ENCODE data around the gene TOMM20L.
"Not testable (repeated sequence)": the region's sequence is repeated elsewhere in the genome, so short reads cannot be mapped to it uniquely, and the experiment has no call there.

TOMM20L gene

DNA sequence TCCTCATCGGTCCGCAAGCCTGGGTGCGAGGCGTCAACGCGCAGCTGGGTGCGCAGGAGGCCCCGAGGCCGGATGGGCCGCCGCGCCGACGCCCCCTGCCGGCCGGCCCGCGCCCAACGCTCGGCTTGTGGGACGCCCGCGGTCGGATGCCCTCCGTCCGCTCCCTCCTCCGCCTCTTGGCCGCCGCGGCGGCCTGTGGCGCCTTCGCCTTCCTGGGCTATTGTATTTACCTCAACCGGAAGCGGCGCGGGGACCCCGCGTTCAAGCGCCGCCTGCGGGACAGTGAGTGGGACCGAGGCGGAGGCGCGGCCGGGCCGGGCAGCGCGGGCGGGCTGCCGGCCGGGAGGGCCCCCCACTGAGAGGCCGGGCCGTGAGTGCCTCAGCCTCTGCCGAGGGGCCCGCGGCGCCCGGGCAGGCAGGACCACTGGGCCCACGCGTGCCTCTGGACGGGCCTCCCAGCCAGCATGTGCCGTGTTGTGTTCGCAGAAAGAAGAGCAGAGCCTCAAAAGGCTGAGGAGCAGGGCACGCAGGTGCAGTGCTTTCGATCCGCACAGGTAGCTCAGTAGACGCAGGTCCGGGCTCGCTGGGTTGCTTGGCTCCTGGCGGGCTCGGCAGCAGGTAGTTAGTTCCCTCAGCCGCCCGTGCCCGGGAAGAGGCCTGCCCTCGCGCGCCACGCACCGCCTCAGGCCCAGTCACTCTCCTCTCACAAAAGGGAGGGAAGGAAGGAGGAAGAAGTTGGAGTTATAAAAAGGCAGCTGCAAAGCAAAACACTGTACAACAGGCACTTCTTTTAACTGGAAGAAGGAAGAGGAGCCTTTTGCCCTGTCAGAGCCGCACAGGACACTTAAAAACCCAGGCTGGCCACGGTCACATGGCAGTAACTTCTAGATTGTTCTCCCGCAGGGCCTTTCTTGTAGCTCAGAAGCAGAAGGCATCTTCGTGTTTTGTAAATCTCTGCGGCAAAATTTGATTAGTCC, at the start of gene TOMM20L:
Gene TOMM20L (plus strand): TSS at position 119 of the 977 bp plus-strand sequence. CDS start 28 bp downstream, at position 147.
- DNase-seq (ENCODE audit: insufficient read length, low spot score) (peak; percentile 93), FAIRE-seq (peak; percentile 98)

GRCh38 chr14:58353516-58354299, 42.0 kb upstream of the TOMM20L start:
- FAIRE-seq = no peak
- no peak for DNase-seq (ENCODE audit: insufficient read length, low spot score)

DNA sequence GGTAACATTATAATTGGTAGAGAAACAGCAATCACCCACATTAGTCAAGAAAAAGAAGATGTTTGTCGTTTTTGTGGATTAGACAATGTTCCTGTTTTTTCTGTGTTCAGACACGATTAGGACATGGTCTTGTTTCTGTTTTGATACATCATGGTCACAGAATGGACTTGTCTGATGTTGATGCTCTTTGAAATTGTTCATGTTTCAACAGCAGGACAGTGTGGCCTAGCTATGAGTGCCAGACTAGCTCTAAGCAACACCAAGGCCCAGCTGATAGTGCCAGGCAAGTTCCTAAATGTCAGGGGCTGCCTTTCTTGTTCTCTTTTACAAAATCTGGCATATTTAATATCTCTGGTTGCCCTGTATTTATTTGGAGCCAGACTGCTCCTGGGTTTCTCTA, 40.9 kb upstream of the TOMM20L start:
- DNase-seq (ENCODE audit: insufficient read length, low spot score) (no peak), FAIRE-seq (peak; percentile 93)

GRCh38 chr14:58356268-58356667, 39.5 kb upstream of the TOMM20L start:
- DNase-seq (ENCODE audit: insufficient read length, low spot score) (no peak), FAIRE-seq (no peak)

DNA sequence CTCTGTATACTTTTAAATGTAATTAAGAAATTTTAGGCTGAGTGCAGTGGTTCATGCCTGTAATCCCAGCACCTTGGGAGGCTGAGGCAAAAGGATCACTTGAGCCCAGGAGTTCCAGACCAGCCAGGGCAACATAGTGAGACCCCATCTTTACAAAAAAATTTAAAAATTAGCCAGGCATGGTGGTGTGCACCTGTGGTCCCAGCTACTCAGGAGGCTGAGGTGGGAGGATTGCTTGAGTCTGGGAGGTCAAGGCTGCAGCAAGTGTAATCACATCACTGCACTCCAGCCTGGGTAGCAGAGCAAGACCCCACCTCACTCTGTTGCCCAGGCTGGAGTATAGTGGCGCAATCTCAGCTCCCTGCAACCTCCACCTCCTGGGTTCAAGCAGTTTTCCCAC, 33.5 kb upstream of the TOMM20L start:
- not testable (repeated sequence) for FAIRE-seq; DNase-seq (ENCODE audit: insufficient read length, low spot score)

DNA sequence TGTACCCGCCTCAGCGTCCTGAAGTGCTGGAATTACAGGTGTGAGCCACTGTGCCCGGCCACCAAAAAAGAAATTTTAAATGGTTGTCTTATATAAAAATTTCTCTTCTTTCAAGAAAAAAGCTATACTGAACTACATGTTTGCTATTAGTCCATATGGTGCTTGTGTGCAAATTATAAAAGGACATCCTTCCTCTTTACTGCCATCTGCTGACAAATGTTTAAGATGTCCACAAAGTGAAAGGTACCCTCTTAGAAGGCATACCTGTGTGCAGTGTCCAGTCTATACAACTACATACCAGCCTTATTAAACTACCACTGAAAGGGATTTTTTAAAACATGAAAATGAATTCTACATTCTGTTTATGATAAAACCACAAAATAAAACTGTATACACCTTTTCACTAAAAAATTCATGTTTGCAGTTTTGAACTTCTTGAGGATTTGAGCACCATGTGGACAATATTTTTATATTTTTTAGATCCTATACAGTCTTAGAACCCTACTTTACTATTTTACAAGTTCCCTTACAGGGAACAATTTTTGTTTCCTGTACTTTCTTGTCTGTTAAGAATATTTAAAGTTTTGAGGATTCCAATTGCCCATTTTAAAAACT, 32.8 kb upstream of the TOMM20L start:
- FAIRE-seq = peak; percentile 98

GRCh38 chr14:58364316-58364715, 31.4 kb upstream of the TOMM20L start:
- no peak for DNase-seq (ENCODE audit: insufficient read length, low spot score)
- peak; percentile 28 for FAIRE-seq

More for the DNA sequence above, 32.8 kb upstream of the TOMM20L start:
- DNase-seq (ENCODE audit: insufficient read length, low spot score) = peak; percentile 74

- FAIRE-seq = no peak
- no peak for DNase-seq (ENCODE audit: insufficient read length, low spot score)
Observed at GRCh38 chr14:58367296-58367695, 28.4 kb upstream of the TOMM20L start.

- FAIRE-seq (no peak), DNase-seq (ENCODE audit: insufficient read length, low spot score) (no peak)
Observed at GRCh38 chr14:58368956-58369355, 26.8 kb upstream of the TOMM20L start.

DNA sequence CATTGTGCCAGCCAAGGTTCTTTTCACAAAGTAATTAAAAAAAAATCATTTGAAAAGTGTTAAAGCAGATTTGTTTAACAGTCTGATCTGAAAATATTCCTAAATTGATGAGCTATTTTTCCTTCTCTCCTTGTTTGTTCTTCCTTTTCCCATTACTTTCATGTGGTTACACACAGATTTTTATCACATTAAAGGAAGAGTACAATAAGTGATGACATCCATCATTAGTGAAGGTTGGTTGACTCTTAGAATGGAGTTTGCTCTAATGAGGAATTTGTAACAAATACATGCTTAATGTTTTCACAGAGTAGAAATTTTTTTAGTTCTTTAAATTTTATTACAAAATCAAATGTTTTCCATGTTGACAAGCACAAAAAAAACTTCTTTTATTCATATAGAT, 18.9 kb upstream of the TOMM20L start:
- FAIRE-seq = peak; percentile 4

DNA sequence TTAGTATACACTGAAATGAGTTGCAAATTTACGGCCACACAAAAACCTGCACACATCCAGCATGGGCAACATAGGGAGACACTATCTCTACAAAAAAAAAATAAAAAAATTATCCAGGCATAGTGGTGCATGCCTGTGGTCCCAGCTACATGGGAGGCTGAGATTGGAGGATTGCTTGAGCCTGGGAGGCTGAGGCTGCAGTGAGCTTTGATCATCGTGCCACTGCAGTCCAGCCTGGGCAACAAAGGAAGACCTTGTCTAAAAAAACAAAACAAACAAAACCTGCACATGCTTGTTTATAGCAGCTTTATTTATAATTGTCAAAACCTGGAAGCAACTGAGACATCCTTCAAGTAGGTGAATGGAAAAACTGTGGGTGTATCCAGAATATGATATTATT, 4.9 kb upstream of the TOMM20L start:
- no peak for DNase-seq (ENCODE audit: insufficient read length, low spot score)
- no peak for FAIRE-seq

More for the DNA sequence above, 18.9 kb upstream of the TOMM20L start:
- DNase-seq (ENCODE audit: insufficient read length, low spot score) = no peak

DNA sequence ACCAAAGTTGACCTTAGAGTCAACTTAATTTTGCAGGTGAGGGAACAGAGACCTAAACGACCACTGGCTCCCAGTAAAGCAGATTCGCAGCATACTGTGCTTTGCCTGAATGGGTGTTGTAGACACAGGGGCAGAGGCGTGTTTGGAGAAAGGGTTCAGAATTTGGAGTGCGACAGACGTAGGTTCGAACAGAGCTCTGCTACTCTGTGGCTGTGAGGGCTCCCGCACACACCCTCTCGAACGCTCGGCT, 243 bp upstream of the TOMM20L start:
- FAIRE-seq = no peak
- DNase-seq (ENCODE audit: insufficient read length, low spot score) = peak; percentile 53

- DNase-seq (ENCODE audit: insufficient read length, low spot score) (no peak), FAIRE-seq (peak; percentile 75)
Observed at GRCh38 chr14:58397156-58397555, 1.4 kb downstream of the TOMM20L start.

- no peak for FAIRE-seq
Observed at GRCh38 chr14:58398495-58398894, 2.8 kb downstream of the TOMM20L start.

DNA sequence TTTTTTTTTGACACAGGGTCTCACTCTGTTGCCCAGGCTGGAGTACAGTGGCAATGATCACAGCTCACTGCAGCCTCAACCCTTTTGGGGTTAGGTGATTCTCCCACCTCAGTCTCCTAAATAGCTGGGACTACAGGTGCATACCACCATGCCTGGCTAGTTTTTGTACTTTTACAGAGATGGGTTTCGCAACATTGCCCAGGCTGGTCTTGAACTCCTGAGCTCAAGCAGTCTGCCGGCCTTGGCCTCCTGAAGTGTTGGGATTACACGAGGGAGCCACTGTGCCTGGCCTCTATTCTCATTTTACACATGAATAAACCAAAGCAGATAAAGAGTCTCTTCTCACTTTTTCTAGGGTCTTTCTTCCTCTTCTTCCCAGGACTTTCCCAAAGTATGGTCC, 3.2 kb downstream of the TOMM20L start:
- DNase-seq (ENCODE audit: insufficient read length, low spot score) (no peak), FAIRE-seq (no peak)

More at GRCh38 chr14:58398495-58398894, 2.8 kb downstream of the TOMM20L start:
- no peak for DNase-seq (ENCODE audit: insufficient read length, low spot score)

DNA sequence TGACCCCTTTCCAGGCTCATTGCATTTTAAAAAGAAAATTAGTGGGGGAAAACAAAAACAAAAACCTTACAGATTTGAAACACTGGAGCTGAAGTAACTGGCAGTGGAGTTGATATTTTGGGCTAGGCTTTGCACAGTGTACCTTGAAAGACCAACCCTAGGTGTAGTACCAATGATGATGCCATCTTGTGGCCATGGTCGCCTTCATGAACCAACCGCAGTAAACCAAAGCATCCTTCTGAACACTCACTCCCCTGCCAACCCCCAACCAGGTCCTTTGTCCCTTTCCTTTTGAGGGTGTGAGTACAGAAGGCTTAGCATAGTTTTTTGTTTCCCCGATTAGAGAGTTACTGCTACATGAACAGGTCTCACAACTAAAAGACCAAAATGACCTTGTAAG, 5.9 kb downstream of the TOMM20L start:
- DNase-seq (ENCODE audit: insufficient read length, low spot score) (no peak), FAIRE-seq (peak; percentile 90)

- peak; percentile 55 for FAIRE-seq
- no peak for DNase-seq (ENCODE audit: insufficient read length, low spot score)
Observed at GRCh38 chr14:58408681-58409215, 13.0 kb downstream of the TOMM20L start.

DNA sequence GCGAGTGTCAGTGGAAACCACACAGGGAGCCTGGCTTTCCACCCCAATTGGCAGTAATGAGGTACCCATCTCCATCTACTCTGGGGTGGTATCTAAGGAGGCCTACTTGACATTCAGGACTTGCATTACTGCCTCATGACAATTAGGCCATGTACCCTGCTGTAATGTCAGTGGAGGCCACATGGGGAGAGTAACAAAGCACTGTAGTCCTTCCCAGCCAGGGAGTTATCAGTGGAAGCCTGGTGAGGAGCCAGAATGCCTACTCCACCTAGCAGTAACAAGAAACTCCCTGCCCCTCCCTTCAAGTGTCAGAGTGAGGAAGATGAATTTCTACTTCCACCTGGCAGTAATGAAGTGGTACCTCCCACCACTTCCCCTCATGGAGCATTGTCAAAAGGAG, 19.1 kb downstream of the TOMM20L start:
- DNase-seq (ENCODE audit: insufficient read length, low spot score) = no peak

DNA sequence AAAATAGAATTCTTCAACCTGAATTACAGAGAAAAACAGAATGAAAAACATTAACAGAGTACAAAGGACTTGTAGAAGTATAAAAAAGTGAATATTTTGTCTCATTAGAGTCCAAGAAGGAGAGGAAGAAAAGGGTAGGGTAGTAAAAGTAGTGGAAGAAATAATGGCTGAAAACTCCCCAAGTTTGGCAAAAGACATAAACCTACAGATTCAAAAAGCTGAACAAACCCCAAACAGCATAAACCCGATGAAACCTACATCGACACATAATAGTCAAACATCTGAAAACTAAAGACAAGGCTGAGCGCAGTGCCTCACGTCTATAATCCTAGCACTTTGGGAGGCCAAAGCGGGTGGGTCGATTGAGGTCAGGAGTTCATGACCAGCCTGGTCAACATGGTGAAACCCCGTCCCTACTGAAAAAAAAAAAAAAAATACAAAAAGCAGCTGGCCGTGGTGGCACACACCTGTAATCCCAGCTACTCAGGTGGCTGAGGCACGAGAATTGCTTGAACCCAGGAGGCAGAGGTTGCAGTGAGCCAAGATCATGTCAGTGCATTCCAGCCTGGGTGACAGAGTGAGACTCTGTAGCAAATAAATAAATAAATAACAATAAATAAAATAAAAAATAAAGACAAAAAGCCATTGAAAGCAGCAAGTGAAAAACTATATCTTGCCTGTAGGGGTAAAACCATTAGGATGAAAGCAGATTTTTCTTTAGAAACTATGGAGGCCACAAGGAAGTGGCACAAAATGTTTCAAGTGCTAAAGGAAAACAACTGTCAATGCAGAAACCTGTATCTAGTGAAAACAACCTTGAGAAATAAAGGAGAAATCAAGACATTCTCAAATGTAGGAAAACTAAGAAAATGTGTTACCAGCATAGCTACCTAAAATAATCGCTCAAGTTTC, 20.2 kb downstream of the TOMM20L start:
- DNase-seq (ENCODE audit: insufficient read length, low spot score) = no peak
- no peak for FAIRE-seq

More for the DNA sequence above, 19.1 kb downstream of the TOMM20L start:
- FAIRE-seq = peak; percentile 91

GRCh38 chr14:58416934-58417333, 21.2 kb downstream of the TOMM20L start:
- not testable (repeated sequence) for FAIRE-seq; DNase-seq (ENCODE audit: insufficient read length, low spot score)
